Endothelial cell (in vitro differentiated cells): ENCODE measurements around the gene ZNF582. TPM values are rescaled to one million over a fixed set of nuclear protein-coding genes. Genes with fewer than 3 reads are reported as not detected.
A peak's percentile ranks its signal among the peaks of the same experiment; 100 is the strongest.

Experiments used
- DNase-seq: peaks from one replicate; pipeline ENCODE4 v3.0.0; 2021; ENCODE audit warnings: low spot score
- H3K27ac Mint-ChIP-seq: one replicate; pipeline ENCODE4 v1.8.0; 2021; ENCODE audit warnings: mixed read lengths, inconsistent platforms; ENCODE audit not compliant: unreplicated experiment
- H3K27me3 Mint-ChIP-seq: one replicate; pipeline ENCODE4 v1.8.0; 2021; ENCODE audit warnings: mild to moderate bottlenecking, moderate library complexity, mixed read lengths, inconsistent platforms; ENCODE audit not compliant: unreplicated experiment
- H3K36me3 Mint-ChIP-seq: one replicate; pipeline ENCODE4 v1.8.0; 2021; ENCODE audit warnings: mild to moderate bottlenecking, low read depth, mixed read lengths, inconsistent platforms; ENCODE audit not compliant: unreplicated experiment
- H3K4me1 Mint-ChIP-seq: one replicate; pipeline ENCODE4 v1.8.0; 2021; ENCODE audit warnings: mild to moderate bottlenecking, mixed read lengths, inconsistent platforms; ENCODE audit not compliant: unreplicated experiment
- H3K4me3 Mint-ChIP-seq: one replicate; pipeline ENCODE4 v1.8.0; 2021; ENCODE audit warnings: mild to moderate bottlenecking, mixed read lengths, inconsistent platforms; ENCODE audit not compliant: unreplicated experiment
- H3K9me3 Mint-ChIP-seq: one replicate; pipeline ENCODE4 v1.8.0; 2021; ENCODE audit warnings: mixed read lengths, inconsistent platforms; ENCODE audit not compliant: unreplicated experiment
- total RNA-seq: library from RNA; stranded (reverse); fragmentation: NEBNext Ultra II Directional; extraction: Animal tissue kit (Norgen Biotek cat#: 25700); gene quantifications from one replicate; pipeline ENCODE4 v1.2.1, GENCODE V29; 2021; ENCODE audit not compliant: unreplicated experiment
- TF ChIP-seq, protein P1 (sequence below): fragments of 200-600 bp; sonication (generic); IDR thresholded peaks from one replicate; pipeline ENCODE4 v1.5.0; 2021; ENCODE audit warnings: antibody characterized with exemption; ENCODE audit not compliant: unreplicated experiment

The ZNF582 gene
- total RNA-seq, 1 donor from 2014 or later: 3.5 TPM

DNA sequence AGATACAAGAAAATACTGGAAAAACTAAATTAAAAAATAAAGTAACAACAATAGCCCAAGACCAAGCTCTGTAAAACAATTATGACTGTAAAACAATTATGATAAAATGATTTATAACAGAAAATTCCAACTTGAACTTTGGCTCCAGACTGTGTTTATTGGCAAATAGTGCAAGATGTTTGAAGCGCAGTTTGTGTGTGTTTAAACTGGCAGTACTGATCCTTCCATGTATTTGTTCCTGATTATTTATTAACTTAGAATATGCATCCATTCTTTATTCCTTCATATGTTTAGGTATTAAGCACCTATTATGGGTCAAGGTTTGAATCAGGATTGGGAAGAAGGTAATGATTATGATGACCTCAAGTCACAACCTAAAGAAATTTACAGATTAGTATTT lies 37.8 kb downstream of the ZNF582 start:
- Mint-ChIP-seq H3K4me3 (no peak overlapping the region), H3K4me1 (no peaks in the 10 kb centered on the region), H3K9me3 (no peaks in the 10 kb centered on the region), H3K36me3 (peaks cover 7% of the 10 kb centered on the region), H3K27me3 (peaks cover 2% of the 10 kb centered on the region), H3K27ac (no peak overlapping the region)
- TF ChIP-seq, protein P1, sequence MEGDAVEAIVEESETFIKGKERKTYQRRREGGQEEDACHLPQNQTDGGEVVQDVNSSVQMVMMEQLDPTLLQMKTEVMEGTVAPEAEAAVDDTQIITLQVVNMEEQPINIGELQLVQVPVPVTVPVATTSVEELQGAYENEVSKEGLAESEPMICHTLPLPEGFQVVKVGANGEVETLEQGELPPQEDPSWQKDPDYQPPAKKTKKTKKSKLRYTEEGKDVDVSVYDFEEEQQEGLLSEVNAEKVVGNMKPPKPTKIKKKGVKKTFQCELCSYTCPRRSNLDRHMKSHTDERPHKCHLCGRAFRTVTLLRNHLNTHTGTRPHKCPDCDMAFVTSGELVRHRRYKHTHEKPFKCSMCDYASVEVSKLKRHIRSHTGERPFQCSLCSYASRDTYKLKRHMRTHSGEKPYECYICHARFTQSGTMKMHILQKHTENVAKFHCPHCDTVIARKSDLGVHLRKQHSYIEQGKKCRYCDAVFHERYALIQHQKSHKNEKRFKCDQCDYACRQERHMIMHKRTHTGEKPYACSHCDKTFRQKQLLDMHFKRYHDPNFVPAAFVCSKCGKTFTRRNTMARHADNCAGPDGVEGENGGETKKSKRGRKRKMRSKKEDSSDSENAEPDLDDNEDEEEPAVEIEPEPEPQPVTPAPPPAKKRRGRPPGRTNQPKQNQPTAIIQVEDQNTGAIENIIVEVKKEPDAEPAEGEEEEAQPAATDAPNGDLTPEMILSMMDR: no peak
- DNase-seq: no peak

DNA sequence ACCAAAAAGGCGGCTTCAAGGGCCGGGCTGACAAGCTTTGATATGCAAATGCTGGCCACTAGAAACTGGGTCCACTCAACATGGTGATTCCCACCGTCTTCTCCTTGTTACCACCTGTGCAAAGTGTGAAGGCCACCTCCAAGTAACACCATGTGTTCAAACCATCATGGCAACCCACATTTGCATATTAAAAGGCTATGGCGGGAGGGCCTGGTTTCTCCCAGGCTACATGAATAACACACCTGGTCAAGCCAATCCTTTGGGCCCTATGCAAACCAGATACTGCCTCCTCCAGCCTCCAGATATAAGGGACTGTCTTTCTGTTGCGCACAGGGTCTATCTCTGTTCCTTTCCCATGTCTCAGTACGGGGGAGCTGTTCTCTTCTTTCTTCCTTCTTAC lies 42.1 kb downstream of the ZNF582 start:
- H3K27ac Mint-ChIP-seq: no peak overlapping the region
- no peak overlapping the region for H3K4me3 Mint-ChIP-seq
- no peaks in the 10 kb centered on the region for H3K27me3 Mint-ChIP-seq
- peaks cover 5% of the 10 kb centered on the region for H3K36me3 Mint-ChIP-seq
- DNase-seq: no peak
- no peaks in the 10 kb centered on the region for H3K9me3 Mint-ChIP-seq
- no peaks in the 10 kb centered on the region for H3K4me1 Mint-ChIP-seq
- TF ChIP-seq, protein P1: no peak

DNA sequence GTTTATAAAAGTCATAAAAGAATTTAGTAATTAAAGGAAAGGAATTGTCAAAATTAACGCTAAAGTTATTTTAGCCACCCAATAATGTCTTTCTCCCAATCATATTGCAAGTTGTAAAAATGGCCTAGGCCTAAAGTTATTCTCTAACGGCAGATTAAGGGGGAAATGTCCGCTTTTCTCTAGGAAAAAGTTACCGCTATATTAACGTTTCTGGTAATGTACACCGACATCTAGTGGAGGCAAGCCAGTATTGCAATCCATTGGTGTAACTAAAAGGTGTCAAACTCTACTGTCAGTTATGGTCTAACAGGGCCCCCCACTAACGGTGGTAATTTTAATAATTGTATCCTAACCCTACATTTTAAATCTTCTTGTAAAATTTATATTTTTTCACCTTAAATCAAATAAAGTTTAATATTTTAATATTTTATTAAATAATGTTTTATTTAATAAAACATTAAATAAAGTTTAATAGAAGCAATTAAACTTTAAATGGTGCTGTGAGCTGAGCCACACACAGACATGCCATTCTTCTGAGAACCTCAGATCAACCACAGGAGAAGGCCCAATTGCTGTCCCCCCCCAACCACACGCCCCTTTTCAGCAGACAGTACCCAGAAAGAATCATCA lies 42.8 kb downstream of the ZNF582 start:
- H3K9me3 Mint-ChIP-seq: no peaks in the 10 kb centered on the region
- no peak overlapping the region for H3K27ac Mint-ChIP-seq
- H3K4me3 Mint-ChIP-seq: no peak overlapping the region
- TF ChIP-seq, protein P1: peak; percentile 89
- peak; percentile 57 for DNase-seq
- H3K4me1 Mint-ChIP-seq: no peaks in the 10 kb centered on the region
- peaks cover 5% of the 10 kb centered on the region for H3K36me3 Mint-ChIP-seq
- H3K27me3 Mint-ChIP-seq: no peaks in the 10 kb centered on the region

DNA sequence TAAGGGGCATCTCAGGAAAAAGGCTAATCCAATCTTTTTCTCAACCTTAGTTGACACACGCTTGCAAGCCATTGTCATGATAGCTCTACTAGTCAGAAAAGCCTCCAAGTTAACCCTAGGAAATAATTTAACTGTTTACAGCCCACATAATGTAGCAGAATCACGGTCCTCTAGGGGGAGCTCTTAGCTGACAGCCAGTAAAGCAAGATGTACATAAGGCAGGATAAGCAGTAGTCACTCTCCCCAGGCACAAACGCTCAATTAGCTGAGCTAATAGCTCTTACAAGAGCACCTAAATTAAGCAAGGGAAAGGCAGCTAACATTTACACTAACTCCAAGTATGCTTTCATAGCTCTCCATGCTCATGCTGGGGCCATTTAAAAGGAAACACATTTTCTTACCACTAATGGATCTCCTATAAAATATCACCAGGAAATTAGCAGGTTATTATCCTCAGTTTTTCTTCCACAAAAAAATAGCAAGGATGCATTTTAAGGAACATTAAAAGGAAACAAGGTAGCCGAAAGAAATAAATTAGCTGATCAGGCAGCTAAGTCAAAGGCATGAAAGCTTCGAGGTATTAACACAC lies 45.0 kb downstream of the ZNF582 start:
- Mint-ChIP-seq H3K36me3 (peaks cover 5% of the 10 kb centered on the region), H3K4me3 (no peak overlapping the region), H3K27ac (no peak overlapping the region), H3K9me3 (no peaks in the 10 kb centered on the region), H3K4me1 (no peaks in the 10 kb centered on the region), H3K27me3 (no peaks in the 10 kb centered on the region)
- TF ChIP-seq, protein P1: peak; percentile 23
- no peak for DNase-seq

DNA sequence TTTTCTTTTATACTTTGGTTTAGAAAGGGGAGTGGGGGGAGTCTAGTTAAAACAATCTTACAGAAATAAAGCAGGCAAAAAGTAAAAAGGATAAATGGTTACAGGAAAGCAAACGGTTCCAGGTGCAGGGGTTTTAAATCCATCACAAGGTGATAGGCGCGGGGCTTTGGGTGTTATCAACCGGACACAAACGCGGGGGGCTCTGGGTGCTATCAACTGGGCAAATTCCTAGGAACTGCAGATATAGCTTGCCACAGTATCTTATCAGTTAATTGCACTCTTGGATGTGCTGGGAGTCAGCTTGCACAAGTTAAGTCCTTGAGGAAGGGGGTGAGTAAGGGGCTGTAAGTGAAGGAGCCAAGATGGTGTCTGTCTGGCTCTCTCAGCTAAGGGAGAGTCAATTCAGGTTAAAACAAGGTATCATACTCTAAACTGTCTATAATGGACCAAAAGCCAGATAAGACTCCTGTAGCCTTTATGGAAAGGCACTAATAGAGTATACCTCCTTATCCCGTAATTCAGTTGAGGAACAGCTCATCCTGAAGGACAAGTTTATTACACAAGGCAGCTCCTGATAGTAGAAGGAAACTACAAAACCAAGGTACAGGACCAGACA lies 46.1 kb downstream of the ZNF582 start:
- peaks cover 8% of the 10 kb centered on the region for H3K9me3 Mint-ChIP-seq
- peaks cover 12% of the 10 kb centered on the region for H3K36me3 Mint-ChIP-seq
- TF ChIP-seq, protein P1: no peak
- no peak overlapping the region for H3K27ac Mint-ChIP-seq
- H3K4me3 Mint-ChIP-seq: no peak overlapping the region
- DNase-seq: no peak
- H3K27me3 Mint-ChIP-seq: no peaks in the 10 kb centered on the region
- no peaks in the 10 kb centered on the region for H3K4me1 Mint-ChIP-seq
